Diencephalon (tissue), 1 donor: ENCODE data around the gene TMEM150C. TPM values are rescaled to one million over a fixed set of nuclear protein-coding genes. Genes with fewer than 3 reads are reported as not detected.

ENCODE experiments used
- total RNA-seq: library from RNA; depleted of rRNA; stranded (reverse); fragments of >200 nt; gene quantifications from one replicate; pipeline ENCODE4 v1.2.3, GENCODE V29; 2014

The TMEM150C gene
- 59.1 TPM for total RNA-seq

DNA sequence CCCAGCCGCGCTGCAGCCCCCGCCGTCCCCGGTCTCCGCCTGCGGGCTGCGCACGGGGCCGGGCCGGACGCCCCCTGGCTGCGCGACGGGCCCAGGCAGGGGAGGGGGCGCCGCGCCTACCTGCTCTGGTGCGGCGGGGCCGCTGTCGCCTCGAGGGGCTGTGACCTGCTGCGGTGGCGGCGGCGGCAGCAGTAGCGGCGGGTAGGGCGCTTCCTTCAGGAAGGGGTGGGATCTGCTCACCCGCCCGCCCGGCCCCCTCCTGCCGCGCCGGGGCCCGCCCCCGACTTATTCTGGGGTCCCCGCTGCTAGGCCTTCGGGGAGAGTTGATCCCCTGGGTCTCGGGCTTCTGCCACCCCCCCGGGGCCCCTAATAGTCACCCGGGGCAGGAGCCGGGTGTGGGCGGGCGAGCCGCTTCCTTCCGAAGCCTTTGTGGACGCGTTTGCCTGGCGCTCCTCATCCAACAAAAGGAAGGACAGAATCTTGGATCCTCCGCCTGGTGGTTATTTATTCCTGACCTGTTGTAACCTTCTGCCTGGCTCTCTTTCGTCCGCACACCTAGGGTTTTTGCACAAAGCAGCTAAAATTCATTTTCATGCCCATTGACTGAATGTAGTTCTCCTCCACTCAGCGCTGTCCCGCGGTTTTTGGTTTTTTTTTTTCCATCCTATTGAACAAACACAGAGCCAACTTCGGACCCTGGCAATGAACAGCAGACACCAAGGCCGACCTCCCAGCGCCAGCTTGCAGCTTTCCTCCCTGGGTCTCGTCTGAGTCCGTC, at the start of gene TMEM150C:
Gene TMEM150C (minus strand): TSS at position 203 of the 778 bp plus-strand sequence. CDS start 57,331 bp downstream, outside the sequence.

Other genes with a start within 250 kb of the TMEM150C start
- 64.4 TPM for gene HNRNPD, start 188.0 kb downstream of the TMEM150C start, total RNA-seq
- 220 TPM for gene HNRNPDL, start 131.5 kb downstream of the TMEM150C start, total RNA-seq
- 94.8 TPM for gene ENOPH1, start 131.4 kb downstream of the TMEM150C start, total RNA-seq
- gene SCD5, start 236.8 kb upstream of the TMEM150C start, total RNA-seq: 252 TPM